ENCODE data around the gene UBE2H. TPM values are rescaled to one million over a fixed set of nuclear protein-coding genes. Genes with fewer than 3 reads are reported as not detected.
"Not testable (repeated sequence)": the region's sequence is repeated elsewhere in the genome, so short reads cannot be mapped to it uniquely, and the experiment has no call there.

The UBE2H gene
- total RNA-seq, 1 donor from 2014 or later = 127 TPM

DNA sequence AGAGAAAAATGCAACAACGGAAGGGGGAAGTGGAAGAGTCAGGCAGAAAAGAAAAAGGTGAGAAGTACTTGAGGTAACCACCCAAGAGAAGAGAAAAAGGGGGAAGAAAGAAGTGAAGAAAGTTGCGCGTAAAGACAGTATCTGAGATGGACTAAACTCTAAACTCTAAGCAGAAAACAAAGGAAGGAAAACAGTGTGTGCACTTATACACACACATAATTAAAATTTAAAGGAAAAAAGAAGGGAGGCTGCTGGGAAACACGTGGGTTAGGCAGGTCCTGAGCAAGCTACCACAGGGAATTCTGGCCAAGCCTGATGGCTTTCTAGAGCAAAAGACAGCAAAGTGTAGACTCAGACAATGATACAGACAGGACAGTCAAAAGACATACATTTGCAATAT is 78.0 kb downstream of the UBE2H start:
- DNase-seq (ENCODE audit: low read depth) = no peak
- TF ChIP-seq, protein P1, sequence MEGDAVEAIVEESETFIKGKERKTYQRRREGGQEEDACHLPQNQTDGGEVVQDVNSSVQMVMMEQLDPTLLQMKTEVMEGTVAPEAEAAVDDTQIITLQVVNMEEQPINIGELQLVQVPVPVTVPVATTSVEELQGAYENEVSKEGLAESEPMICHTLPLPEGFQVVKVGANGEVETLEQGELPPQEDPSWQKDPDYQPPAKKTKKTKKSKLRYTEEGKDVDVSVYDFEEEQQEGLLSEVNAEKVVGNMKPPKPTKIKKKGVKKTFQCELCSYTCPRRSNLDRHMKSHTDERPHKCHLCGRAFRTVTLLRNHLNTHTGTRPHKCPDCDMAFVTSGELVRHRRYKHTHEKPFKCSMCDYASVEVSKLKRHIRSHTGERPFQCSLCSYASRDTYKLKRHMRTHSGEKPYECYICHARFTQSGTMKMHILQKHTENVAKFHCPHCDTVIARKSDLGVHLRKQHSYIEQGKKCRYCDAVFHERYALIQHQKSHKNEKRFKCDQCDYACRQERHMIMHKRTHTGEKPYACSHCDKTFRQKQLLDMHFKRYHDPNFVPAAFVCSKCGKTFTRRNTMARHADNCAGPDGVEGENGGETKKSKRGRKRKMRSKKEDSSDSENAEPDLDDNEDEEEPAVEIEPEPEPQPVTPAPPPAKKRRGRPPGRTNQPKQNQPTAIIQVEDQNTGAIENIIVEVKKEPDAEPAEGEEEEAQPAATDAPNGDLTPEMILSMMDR (IDR thresholded peaks at IDR 0.05; ENCODE audit: insufficient read depth, low read length, poor library complexity, severe bottlenecking) = no peak
- Histone ChIP-seq H3K27me3 (ENCODE audit: control insufficient read depth, insufficient read depth, low read length) (no peaks in the 10 kb centered on the region), H3K36me3 (ENCODE audit: control insufficient read depth, insufficient read depth, low read length) (peaks cover 3% of the 10 kb centered on the region), H3K4me3 (ENCODE audit: low read depth, low read length) (no peak overlapping the region)

GRCh38 chr7:129872054-129872453 is 80.7 kb downstream of the UBE2H start:
- no peaks in the 10 kb centered on the region for H3K36me3 ChIP-seq (ENCODE audit: control insufficient read depth, insufficient read depth, low read length)
- H3K27me3 ChIP-seq (ENCODE audit: control insufficient read depth, insufficient read depth, low read length) = no peaks in the 10 kb centered on the region
- DNase-seq (ENCODE audit: low read depth) = no peak
- TF ChIP-seq, protein P1 (IDR thresholded peaks at IDR 0.05; ENCODE audit: insufficient read depth, low read length, poor library complexity, severe bottlenecking) = no peak
- no peak overlapping the region for H3K4me3 ChIP-seq (ENCODE audit: low read depth, low read length)

DNA sequence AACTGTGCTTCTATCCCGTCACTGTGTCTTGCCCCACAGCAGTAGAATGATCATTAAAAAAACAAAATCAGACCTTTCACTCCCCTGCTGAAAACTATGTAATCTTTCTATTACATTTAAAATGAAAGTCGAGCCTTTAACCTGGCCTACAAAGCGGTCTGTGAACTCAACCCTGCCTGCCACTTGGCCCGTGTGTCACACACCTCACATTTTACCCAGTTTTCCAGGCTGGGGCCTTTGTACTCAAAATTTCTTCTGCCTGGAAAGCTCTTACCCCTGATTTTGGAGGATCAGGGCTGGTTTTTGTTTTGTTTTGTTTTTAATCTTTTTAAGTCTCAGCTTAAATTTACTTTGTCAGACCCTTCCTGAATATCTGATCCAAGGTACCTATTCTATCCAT is 82.1 kb downstream of the UBE2H start:
- DNase-seq (ENCODE audit: low read depth) = no peak
- Histone ChIP-seq H3K36me3 (ENCODE audit: control insufficient read depth, insufficient read depth, low read length) (no peaks in the 10 kb centered on the region), H3K27me3 (ENCODE audit: control insufficient read depth, insufficient read depth, low read length) (no peaks in the 10 kb centered on the region), H3K4me3 (ENCODE audit: low read depth, low read length) (no peak overlapping the region)
- TF ChIP-seq, protein P1 (IDR thresholded peaks at IDR 0.05; ENCODE audit: insufficient read depth, low read length, poor library complexity, severe bottlenecking) = no peak

GRCh38 chr7:129866251-129866650 is 86.5 kb downstream of the UBE2H start:
- H3K27me3 ChIP-seq (ENCODE audit: control insufficient read depth, insufficient read depth, low read length) = no peaks in the 10 kb centered on the region
- TF ChIP-seq, protein P1 (IDR thresholded peaks at IDR 0.05; ENCODE audit: insufficient read depth, low read length, poor library complexity, severe bottlenecking) = no peak
- H3K4me3 ChIP-seq (ENCODE audit: low read depth, low read length) = no peak overlapping the region
- no peak for DNase-seq (ENCODE audit: low read depth)
- H3K36me3 ChIP-seq (ENCODE audit: control insufficient read depth, insufficient read depth, low read length) = no peaks in the 10 kb centered on the region

GRCh38 chr7:129865925-129866201 is 86.9 kb downstream of the UBE2H start:
- no peaks in the 10 kb centered on the region for H3K36me3 ChIP-seq (ENCODE audit: control insufficient read depth, insufficient read depth, low read length)
- DNase-seq (ENCODE audit: low read depth) = no peak
- H3K4me3 ChIP-seq (ENCODE audit: low read depth, low read length) = no peak overlapping the region
- H3K27me3 ChIP-seq (ENCODE audit: control insufficient read depth, insufficient read depth, low read length) = no peaks in the 10 kb centered on the region
- TF ChIP-seq, protein P1 (IDR thresholded peaks at IDR 0.05; ENCODE audit: insufficient read depth, low read length, poor library complexity, severe bottlenecking) = no peak

- TF ChIP-seq, protein P1 (IDR thresholded peaks at IDR 0.05; ENCODE audit: insufficient read depth, low read length, poor library complexity, severe bottlenecking) = no peak
- Histone ChIP-seq H3K27me3 (ENCODE audit: control insufficient read depth, insufficient read depth, low read length) (no peaks in the 10 kb centered on the region), H3K4me3 (ENCODE audit: low read depth, low read length) (no peak overlapping the region), H3K36me3 (ENCODE audit: control insufficient read depth, insufficient read depth, low read length) (no peaks in the 10 kb centered on the region)
- DNase-seq (ENCODE audit: low read depth) = no peak
Observed at GRCh38 chr7:129865093-129865924, 87.5 kb downstream of the UBE2H start.

GRCh38 chr7:129864676-129865075 is 88.1 kb downstream of the UBE2H start:
- H3K27me3 ChIP-seq (ENCODE audit: control insufficient read depth, insufficient read depth, low read length); H3K4me3 ChIP-seq (ENCODE audit: low read depth, low read length); DNase-seq (ENCODE audit: low read depth); H3K36me3 ChIP-seq (ENCODE audit: control insufficient read depth, insufficient read depth, low read length): not testable (repeated sequence)

Measured in kidney epithelial cell (primary cell).